NCI-H1092 treated with DMSO at 0.1 percent for 48 hours (cell line): ENCODE data around the gene TMOD3.

ENCODE experiments used
- DNase-seq: peaks from one replicate; lab custom pipeline; 2025; lab: John Stamatoyannopoulos, UW

TMOD3 gene

GRCh38 chr15:51828621-51829375 is 655 bp upstream of the TMOD3 start:
- no peak for DNase-seq

GRCh38 chr15:51830276-51830806 is 888 bp downstream of the TMOD3 start:
- no peak for DNase-seq

GRCh38 chr15:51833772-51834171 is 4.3 kb downstream of the TMOD3 start:
- no peak for DNase-seq

DNA sequence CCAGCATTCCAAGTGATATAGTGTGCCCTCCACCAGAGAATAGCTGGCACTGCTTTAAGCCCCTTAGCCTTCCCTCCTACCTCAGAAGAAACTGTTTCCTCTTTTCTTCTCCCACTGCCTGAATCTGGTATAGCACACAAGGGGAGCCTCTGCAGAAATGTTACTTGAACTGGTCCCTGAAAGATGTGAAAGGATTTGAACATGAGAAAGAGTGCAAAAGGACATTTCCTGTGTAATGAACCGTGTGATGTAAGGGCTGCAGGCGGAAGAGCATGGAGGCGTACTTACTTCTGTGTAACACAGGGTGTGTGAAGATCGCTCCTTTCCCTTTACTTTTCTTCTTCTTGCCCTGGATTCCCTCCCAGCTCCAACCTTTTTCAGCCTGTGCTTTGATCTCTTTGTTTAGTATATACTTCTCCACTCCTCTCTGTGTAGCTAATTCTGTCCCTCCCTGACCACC is 8.4 kb downstream of the TMOD3 start:
- DNase-seq, result no peak

- DNase-seq, result no peak
These were observed 8.8 kb downstream of the TMOD3 start for GRCh38 chr15:51838270-51838669.

DNA sequence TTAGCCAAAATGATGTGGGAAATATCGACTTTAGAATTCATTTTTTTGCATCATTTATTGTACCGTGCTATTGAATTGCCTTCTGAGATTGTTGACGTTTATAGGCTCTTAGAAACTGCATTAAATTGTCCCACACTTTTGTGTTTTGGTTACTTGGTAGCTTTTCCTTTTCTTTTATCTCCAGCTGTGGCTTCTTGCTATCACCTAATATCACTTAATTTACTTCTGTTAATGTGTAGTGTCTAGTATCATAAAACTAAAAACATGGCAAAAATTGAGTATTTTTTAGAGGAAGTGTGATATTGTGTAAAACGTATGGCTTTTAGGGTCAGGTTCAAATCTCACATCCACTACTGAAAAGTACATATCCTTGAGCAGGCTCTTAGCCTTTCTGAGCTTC is 11.2 kb downstream of the TMOD3 start:
- DNase-seq, result no peak

DNA sequence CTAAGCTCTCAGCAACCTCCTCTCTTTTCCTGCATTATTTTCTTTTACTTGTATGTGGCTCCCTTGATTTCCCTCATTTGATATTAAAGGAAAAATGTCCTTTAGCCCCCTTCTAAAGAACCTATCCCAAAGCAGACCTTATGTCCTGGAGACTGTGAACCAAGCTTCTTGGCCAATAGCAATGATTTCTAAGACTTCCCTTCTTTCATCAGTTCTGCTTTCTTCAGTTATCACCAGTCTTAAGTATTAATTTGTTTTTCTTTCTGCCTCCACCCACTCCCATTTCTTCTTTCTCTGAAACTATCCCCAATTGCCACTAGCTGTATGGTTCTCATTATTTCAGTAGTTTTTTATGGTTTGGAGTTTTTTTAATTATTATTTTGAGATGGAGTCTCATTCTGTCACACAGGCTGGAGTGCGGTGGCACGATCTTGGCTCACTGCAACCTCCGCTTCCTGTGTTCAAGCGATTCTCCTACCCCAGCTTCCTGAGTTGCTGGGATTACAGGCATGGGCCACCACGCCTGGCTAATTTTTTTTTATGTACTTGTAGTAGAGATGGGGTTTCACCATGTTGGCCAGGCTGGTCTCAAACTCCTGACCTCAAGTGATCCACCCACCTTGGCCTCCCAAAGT is 12.1 kb downstream of the TMOD3 start:
- DNase-seq, result no peak

GRCh38 chr15:51842265-51842664 is 12.8 kb downstream of the TMOD3 start:
- DNase-seq, result no peak

GRCh38 chr15:51842852-51843737 is 13.6 kb downstream of the TMOD3 start:
- DNase-seq, result no peak

DNA sequence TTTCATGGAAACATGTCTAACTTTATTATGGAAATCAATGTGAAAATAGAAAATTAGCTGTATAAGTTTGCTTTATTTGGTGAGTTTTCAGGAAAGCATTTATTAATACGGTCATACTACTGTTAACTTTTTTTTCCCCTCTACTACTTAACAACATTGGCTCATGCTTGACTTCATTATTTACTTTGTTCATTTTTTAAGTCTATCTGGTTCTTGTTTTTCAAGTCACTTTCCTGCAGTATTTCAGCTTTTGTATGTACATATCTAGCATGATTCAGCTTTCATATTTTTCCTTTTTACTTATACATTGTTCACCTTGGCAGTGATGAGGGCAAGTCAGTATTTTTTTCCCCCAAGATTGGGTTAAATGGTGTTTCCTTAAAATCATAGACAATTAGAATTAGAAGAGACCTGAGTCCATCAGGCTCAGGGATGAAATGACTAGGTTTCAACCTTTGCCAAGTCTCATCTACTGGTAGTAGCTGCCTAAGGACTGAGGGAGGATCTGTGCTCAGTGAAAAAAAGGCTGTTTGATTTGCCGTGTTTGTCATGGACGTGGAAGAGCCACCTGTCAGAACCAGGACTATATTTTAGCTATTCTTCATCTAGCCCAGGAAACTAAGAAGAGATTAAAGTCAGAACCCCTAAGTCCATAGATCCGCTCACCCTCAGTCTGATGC is 15.4 kb downstream of the TMOD3 start:
- no peak for DNase-seq

DNA sequence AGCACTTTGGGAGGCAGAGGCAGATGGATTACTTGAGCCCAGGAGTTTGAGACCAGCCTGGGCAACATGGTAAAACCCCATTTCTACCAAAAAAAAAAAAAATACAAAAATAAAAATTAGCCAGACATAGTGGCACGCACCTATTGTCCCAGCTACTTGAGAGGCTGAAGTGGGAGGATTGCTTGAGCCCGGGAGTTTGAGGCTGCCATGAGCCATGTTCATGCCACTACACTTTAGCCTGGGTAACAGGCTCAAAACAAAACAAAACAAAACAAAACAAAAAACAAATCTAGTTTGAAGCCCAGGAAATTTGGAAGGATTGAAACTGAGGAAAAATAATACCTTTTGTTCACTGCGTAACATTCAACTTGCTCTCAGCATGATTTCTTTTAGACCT is 16.6 kb downstream of the TMOD3 start:
- no peak for DNase-seq

DNA sequence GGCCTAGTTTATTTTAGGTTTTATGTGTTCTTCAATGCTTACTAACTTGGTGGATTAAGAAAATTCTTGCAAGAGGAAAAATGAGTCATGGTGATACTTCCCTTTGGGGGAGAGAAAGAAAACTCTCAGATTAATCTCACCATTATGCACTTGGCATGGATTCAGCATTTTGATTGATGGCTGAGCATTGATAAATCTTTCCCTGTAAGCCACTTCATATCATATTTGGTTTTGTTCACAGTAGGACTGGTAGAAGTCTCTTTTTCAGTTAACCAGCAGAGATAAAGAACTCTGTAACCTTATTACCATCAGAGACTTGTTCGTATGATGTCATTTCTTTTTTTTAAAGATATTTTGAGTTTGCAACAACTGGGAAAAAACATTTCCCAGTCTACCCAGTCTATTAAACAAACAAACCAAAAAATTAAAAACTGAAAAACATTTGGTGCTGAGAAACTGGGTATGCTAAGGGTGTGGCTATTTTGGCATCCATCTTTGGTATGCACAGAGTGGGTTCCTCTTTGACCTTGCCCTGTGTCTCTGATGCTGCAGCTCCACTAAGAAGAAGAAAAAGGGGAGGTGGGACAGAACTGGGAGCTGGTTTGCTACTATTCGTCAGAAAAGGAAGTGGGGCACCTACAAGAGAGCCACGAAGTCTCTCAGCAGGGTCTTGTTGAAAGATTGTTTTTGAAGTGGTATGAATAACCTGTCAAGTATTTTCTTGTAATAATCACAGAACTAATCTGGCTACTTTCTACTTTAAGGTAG is 17.2 kb downstream of the TMOD3 start:
- no peak for DNase-seq

- no peak for DNase-seq
These were observed 19.4 kb downstream of the TMOD3 start for GRCh38 chr15:51848811-51849210.

- DNase-seq, result no peak
These were observed 20.4 kb downstream of the TMOD3 start for GRCh38 chr15:51849860-51850259.

DNA sequence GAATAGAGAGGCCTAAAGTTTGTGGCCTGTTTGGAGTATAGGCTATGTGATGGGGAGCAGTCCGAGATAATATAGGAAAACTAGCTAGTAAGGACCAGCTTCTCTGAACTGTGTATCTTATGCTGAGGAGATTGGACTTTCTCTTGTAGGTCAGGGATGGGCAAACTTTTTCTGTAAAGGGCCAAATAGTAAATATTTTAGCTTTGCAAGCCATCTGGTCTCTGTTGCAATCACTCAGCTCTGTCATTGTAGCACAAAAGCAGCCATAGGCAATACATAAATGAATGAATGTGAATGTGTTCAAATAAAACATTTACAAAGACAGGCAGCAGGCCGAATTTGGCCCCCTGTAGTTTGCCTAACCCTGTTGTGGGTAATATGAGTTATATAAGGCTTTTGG is 24.5 kb downstream of the TMOD3 start:
- DNase-seq, result no peak

DNA sequence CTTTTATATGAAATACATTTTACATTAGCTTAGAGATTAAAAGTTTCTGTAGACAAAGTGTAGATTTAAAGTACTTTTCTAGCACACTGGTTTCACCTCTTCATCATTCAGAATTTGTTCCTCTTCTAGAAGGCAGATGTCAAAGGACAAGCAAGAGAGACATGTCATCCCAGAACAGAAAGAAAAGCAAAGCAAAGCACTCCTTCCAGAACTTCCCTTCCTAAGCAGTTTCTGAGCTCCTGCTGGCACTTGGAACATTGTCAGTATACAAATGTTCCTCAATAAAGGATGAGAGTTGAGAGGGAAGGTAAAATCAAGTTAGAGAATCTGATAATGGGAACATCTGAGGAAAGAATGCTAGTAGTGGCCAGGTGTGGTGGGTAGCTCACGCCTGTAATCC is 26.2 kb downstream of the TMOD3 start:
- DNase-seq, result no peak

DNA sequence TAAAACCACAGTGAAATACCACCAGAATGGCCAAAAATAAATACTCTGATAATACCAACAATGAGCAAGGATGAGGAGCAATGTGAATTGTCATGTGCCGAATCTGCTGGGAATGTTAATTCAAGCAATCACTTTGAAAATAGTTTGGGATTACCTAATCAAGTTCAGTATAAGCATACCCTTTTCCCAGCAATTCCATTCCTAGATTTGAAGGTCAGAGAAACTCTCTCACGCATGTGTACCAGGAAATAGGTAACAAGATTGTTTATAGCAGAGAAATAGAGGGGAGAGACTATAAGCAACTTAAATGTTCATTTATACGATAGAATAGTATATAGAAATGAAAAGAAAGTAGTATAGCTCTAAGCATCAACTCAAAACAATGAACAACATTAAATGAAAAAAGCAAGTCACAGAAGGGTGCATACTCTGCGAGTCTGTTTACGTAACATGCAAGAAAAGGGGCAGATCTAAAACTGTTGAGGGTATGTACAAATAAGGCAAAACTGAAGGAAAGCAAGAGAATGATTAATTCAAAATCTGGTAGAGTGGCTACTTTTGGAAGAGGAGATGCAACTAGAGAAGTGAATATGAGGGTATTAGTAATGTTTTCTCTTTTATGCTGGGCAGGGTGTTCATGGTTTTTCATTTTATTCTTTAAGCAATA is 27.4 kb downstream of the TMOD3 start:
- DNase-seq, result no peak

GRCh38 chr15:51861557-51862359 is 32.3 kb downstream of the TMOD3 start:
- no peak for DNase-seq

DNA sequence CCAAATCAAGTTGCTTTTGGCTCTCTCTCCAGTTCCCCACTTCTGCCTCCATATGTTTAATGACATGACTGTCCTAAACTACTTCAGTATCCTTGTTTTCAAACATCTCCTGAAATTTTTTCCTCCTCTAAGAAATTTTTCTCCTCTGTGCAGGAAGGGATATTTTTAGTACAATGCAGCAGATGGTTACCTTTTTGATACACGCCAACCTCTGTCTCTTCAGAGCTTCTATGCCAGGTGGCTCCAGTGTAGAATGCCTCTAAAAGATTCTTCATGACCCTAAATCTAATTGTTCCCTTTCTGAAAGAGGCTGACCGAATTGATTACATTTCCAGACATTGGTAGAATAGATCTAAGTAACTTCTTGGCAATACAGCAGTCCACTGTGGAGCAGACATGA is 33.7 kb downstream of the TMOD3 start:
- no peak for DNase-seq
